Measurements from ENCODE around the gene TBKBP1.

DNA sequence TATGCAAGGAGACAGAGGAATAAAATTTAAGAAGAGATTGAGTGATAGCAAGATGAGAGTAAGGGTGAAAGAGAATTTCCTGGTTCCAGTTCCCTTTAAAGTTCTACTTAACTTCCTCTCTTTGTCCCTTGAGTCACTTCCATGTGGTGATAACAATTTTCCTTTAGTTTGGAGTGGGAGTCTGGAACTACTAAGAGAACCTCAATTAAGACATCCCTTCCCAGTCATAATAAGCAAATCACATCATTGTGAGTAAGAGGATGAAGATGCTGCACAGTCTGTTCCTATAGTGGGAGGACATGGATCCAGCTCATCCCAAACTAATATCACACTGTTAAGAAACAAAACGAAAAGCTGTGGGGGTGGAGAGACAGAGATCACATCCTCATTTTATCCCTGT lies 63.4 kb downstream of the TBKBP1 start:
- TF ChIP-seq, protein P1, sequence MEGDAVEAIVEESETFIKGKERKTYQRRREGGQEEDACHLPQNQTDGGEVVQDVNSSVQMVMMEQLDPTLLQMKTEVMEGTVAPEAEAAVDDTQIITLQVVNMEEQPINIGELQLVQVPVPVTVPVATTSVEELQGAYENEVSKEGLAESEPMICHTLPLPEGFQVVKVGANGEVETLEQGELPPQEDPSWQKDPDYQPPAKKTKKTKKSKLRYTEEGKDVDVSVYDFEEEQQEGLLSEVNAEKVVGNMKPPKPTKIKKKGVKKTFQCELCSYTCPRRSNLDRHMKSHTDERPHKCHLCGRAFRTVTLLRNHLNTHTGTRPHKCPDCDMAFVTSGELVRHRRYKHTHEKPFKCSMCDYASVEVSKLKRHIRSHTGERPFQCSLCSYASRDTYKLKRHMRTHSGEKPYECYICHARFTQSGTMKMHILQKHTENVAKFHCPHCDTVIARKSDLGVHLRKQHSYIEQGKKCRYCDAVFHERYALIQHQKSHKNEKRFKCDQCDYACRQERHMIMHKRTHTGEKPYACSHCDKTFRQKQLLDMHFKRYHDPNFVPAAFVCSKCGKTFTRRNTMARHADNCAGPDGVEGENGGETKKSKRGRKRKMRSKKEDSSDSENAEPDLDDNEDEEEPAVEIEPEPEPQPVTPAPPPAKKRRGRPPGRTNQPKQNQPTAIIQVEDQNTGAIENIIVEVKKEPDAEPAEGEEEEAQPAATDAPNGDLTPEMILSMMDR (conservative IDR thresholded peaks at IDR 0.05; ENCODE audit: low read depth, low read length), result no peak
- no peak for TF ChIP-seq EZH2 (IDR thresholded peaks at IDR 0.05; ENCODE audit: low read length, unreplicated experiment)

Measured in PC-3 (cell line).